Ureter (tissue), 1 donor: ENCODE measurements around the gene MN1. TPM values are rescaled to one million over a fixed set of nuclear protein-coding genes. Genes with fewer than 3 reads are reported as not detected.

ENCODE experiments used
- DNase-seq: peaks from one replicate; pipeline ENCODE4 v3.0.0-alpha.2; 2020; ENCODE audit warnings: low spot score
- total RNA-seq: library from RNA; stranded (reverse); gene quantifications from one replicate; pipeline ENCODE4 v1.2.4, GENCODE V29; 2023
- donor health status: DM: yes; HTN: yes; CAD: no.

The MN1 gene
- total RNA-seq, 1 donor from 2014 or later = 3.3 TPM

DNA sequence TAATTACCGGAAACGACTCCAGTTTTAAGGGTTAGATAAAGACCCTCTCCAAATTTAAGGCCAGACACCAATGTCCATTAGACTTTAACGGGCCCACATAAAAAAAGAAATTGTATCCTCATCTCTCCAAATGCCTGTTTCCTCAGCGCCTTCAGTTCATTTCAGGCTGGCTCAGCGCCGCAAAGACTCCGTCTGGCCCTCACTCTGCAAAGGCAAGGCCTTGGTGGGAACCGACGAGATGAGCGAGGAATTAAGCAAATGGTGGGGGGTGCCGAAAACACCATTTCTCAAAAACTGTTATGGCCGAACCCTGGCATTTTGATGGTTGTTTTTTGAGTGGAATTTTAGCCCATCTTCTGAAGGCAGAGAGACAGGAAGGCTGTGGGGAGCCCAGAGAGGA, 15.7 kb downstream of the MN1 start:
- DNase-seq = no peak

GRCh38 chr22:27784120-27784475, 17.5 kb downstream of the MN1 start:
- DNase-seq = no peak

GRCh38 chr22:27783436-27784119, 18.0 kb downstream of the MN1 start:
- DNase-seq = no peak

GRCh38 chr22:27782088-27782487, 19.5 kb downstream of the MN1 start:
- DNase-seq = no peak

GRCh38 chr22:27780161-27780575, 21.4 kb downstream of the MN1 start:
- DNase-seq = no peak

DNA sequence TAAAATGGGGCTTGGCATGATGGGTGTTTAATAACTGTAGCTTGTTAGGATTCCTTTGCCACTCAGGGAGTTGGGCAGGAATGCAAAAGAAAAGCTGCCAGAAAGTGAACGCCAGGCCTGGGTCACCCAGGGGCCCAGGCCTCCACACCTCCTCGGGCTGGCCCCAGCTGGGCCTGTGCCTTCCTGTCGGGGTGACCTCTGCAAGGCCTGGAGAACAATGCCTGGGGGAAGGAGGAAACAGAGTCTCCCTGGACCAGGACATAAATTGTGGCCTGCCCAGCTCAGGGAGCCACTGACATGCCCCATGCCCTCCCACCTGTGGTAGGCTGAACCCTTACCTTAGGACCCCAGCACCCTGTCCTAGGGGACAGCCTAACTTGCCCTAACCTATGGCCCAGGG, 21.9 kb downstream of the MN1 start:
- no peak for DNase-seq

GRCh38 chr22:27778294-27779090, 23.1 kb downstream of the MN1 start:
- DNase-seq = no peak

GRCh38 chr22:27777128-27777527, 24.4 kb downstream of the MN1 start:
- no peak for DNase-seq

DNA sequence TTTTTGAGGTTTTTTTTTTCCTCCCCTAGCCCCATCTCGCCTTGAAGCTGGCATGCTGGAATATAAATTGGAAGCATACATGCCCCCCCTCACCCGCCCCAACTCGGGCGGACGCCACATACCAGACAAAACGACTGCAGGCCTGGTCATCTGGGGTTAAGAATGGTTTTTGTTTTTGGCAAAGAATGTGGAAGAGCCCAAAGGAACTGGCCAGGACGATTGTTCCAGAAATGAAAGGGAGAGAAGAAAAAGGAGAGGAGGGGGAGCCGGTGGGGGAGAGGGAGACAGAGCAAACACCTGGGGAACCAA, 25.0 kb downstream of the MN1 start:
- no peak for DNase-seq

DNA sequence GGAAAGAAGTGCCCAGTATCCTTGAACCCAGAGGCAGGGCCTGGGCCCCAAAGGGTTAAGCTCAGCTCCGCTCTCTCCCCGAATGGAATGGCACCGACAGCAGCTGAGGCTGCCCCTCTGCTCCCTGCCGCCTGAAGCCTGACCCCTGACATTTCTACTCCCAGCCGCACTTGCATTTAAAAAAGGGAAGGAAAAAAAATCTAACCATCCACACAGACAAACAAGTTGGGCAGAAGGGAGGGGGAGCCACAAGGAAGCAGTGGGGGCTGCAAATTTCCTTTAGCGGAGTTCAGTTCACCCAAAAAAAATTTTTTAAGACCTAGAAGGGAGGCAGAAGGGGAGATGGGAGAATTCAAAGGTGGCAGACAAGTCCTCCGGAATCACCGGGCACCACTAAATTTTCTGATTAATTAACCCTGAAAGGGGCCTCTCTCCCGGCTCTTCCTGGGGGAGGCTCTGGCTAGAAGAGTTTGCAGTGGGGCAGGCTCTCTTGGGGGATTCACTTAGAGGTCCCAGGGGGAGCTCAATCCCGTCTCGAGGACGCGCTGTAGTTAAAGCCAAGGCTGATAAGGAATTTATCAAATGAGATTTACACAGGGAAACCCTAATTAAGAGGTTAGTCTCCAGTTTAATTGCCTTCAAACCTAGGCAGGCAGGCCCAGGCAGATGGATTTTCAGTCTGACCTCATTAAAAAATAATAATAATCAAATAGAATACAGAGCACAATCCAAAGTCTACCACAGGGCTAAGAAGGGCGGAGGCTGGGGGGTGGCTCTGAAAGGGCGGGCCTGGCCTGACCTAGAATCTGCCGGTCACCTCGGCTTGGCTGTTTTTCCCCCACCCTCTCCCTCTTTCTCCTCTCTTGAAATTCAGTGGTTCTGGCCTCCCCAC, 25.6 kb downstream of the MN1 start:
- DNase-seq = no peak

DNA sequence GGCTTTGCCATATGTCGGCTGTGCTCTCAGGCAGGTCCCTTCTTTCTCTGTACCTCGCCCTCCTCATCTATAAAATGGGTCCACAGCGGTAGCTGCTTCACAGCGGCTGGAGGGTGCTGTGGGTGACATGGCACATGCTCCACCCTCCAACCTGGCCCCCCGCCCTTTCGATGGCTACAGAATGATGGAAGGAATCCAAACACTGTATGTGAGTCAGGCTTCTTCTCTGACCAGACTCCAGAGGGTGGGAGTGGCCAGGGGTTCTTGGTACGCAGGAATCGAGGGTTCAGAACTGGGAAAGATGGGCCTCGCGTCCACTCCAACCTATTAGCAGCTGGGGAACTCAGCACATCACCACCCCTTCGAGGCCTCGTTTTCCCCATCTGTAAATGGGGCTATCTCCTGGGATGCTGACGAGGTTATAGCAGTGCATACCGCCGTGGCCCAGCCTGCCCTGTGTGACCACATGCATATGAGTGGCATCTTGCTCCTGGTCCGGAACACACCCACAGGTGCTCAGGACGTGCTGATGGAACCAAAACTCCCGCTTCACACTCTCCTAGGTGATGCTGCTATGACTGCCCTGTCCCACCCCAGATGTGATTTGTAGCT, 26.4 kb downstream of the MN1 start:
- no peak for DNase-seq

DNA sequence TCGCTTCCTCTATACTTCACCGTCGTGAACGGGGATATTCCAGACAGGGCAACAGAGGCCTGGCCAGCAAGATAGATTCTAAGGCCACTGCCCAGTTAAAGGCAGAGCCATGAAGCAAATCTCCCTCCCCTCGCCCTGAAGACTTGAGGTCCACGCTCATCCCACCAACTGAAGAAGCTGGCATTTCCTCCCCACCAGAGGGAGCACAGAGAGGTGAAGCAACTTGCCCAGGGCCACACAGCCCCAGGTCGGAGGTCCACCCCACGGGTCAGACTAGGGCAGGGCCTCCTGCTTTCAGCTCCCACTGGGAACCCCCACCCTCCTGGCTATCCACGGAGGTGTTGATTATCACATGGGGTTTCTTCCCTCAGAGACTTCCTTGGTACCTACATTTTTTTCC, 27.4 kb downstream of the MN1 start:
- DNase-seq = no peak

DNA sequence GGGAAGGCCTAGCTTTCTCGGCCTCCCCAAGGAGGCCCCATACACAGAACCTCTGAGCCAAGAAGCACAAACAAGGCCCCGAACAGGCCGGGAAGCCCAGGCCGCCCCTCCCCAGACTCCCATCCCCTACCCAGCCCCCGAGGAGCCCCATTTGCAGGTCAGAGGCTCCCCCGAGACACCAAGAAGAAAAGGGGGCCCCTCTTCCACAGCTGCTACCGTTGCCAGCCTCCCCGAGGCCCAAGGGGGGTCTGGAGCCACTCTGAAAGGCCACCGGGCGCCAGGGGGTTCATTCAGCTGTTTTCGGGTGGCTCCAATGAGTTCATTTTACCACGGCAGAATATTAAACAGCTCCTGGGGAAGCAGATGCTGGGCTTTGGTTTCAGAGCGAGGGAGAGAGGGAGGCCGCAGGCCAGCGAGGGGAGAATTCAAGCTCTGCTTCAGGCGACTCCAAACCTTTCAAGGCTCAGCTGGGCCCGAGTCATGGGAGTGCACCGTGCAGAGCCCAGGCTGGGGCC, 28.5 kb downstream of the MN1 start:
- no peak for DNase-seq

DNA sequence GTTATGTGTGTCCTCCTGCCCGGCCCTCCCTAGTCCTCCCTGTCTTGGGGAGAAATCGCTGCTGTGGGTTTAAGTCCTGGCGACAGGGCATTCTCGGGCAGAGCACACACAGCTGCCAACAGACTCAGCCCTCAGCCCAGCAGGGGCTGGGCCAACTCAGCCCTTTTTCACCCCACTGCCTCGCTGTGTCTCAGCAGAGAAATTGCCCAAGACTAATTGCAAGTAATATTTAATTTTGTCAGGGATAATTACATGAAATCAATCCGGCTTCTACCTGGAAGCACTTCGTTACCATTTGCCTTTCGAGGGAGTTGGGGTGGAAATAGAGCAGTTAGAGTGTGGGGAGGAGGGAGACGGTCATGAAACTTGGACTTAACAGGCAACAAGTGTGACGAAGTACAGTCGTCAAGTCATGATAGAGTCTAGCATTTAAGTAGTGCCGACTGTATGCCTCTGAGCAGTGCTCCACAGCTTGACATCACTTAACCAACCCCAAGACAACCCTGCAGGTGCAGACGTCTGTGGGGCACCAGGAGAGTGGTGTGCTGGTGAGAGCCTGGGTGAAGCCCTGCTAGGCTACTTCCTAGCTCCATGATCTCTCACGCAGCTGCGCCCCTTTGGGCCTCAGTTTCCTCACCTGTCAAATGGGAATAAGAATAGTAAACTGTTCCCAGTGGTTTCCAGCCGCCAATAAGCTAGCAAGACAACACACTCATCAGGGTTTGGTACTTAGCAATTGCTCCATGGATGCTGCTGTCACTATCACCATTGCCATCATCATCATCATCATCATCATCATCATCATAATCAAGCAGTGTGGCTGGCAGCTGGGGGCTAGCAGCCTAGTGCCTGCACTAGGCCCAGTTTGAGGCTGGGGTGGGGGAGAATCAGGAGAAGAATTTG, 29.2 kb downstream of the MN1 start:
- no peak for DNase-seq

DNA sequence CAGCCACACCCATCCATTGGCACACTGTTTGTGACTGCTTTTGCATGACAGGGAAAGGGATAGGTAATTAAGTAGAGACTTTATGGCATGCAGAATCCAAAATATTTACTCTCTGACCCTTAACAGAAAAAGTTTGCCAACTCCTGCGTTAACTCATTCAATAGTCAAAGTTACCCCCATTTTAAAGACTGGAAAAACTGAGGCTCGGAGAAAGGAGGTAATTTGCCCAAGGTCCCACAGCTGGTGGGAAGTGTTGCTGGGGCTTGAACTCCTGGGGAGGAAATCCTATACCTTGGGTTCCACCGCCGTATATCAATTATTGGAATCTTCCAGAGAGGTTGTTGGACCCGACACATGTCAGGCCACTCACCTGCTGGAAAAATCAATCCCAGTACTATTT, 29.9 kb downstream of the MN1 start:
- no peak for DNase-seq

GRCh38 chr22:27769012-27769411, 32.5 kb downstream of the MN1 start:
- DNase-seq = no peak

- no peak for DNase-seq
Observed at GRCh38 chr22:27768027-27768653, 33.4 kb downstream of the MN1 start.

GRCh38 chr22:27766679-27767078, 34.9 kb downstream of the MN1 start:
- DNase-seq = no peak

DNA sequence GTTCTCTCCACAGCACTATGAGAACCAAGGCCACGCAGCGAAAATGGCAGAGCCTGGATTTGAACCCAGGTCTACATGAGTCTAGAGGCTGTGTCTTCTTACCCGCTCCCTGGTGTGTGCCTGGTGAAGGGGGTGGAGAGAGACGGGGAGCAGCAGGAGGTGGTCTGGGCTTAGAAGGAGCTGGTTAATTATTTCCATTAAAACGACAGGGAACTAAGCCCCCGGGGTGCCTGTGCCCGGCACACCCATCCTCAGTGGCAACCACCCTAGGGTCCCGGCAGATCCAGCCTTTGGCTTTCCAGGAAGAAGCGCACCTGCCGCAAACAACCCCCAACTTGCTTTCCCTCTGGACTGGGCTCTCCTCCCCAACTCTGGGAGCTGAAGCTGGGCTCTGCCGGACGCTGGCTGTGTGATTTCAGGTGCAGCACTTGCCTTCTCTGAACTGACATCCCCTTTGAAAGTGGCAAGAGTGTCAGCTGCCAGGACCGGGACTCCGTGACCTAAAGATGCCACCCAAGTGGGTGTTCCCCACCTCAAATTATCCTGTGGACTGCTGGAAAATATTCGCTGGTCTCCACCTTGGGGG, 35.8 kb downstream of the MN1 start:
- no peak for DNase-seq

DNA sequence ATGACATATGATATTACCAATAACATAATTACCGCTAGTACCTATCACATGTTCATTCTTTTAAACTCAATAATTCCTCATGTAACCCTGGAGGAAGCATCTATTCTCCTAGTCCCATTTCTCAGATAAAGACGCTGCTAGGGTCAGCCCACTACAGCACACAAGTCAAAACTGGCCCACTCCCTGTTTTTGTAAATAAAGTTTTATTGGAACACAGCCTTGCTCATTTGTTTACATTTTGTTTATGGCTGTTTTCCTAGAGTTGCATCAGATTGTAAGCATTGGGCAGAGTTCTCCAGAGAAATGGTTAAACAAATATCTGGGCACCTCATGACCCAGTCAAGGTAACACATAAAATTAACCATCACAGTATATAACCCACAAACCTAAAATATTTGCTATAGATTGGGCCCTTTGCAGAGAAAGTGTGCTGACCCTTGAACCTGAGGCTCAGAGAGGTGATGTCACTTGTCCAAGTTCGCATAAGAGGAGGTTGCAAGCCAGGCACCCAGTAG, 36.8 kb downstream of the MN1 start:
- DNase-seq = no peak
